ENCODE measurements around the gene CLEC16A. TPM values are rescaled to one million over a fixed set of nuclear protein-coding genes. Genes with fewer than 3 reads are reported as not detected.

The CLEC16A gene
- polyA plus RNA-seq, 1 experiment, result 11.9 TPM

- no peak overlapping the region for H3K4me3 ChIP-seq (ENCODE audit: low read depth, low read length)
- peaks cover 16% of the 10 kb centered on the region for H3K9me3 ChIP-seq (ENCODE audit: control insufficient read depth, insufficient read depth, low read length)
- H3K27me3 ChIP-seq (ENCODE audit: control insufficient read depth, insufficient read depth, low read length), result peaks cover 3% of the 10 kb centered on the region
- no peak for TF ChIP-seq CTCF (IDR thresholded peaks at IDR 0.05; ENCODE audit: low read depth, low read length)
- DNase-seq (ENCODE audit: low read depth, low spot score), result no peak
- ChIA-PET POLR2A (interaction anchor here (1.5 kb wide), 1 partner anchor 47 kb away, joined by 3 read pairs; the partner anchor contains the start of gene SOCS1), CTCF (interaction anchor here (1.7 kb wide), 1 partner anchor 8 kb away, joined by 3 read pairs; no protein-coding TSS in a partner anchor)
- no peak overlapping the region for H3K27ac ChIP-seq (ENCODE audit: low read depth, low read length)
Observed at GRCh38 chr16:11208916-11209665, 264.7 kb downstream of the CLEC16A start.

GRCh38 chr16:11210260-11210659 is 265.9 kb downstream of the CLEC16A start:
- DNase-seq (ENCODE audit: low read depth, low spot score), result no peak
- no peak for TF ChIP-seq CTCF (IDR thresholded peaks at IDR 0.05; ENCODE audit: low read depth, low read length)
- Histone ChIP-seq H3K9me3 (ENCODE audit: control insufficient read depth, insufficient read depth, low read length) (peaks cover 16% of the 10 kb centered on the region), H3K27me3 (ENCODE audit: control insufficient read depth, insufficient read depth, low read length) (peaks cover 3% of the 10 kb centered on the region), H3K4me3 (ENCODE audit: low read depth, low read length) (no peak overlapping the region), H3K27ac (ENCODE audit: low read depth, low read length) (no peak overlapping the region)
- ChIA-PET POLR2A (interaction anchor here (1.5 kb wide), 1 partner anchor 46 kb away, joined by 3 read pairs; the partner anchor contains the start of gene SOCS1), CTCF (no interaction called here)

GRCh38 chr16:11211061-11211976 is 267.0 kb downstream of the CLEC16A start:
- no peak overlapping the region for H3K27ac ChIP-seq (ENCODE audit: low read depth, low read length)
- POLR2A ChIA-PET, result no interaction called here
- DNase-seq (ENCODE audit: low read depth, low spot score), result no peak
- CTCF ChIA-PET, result no interaction called here
- peaks cover 22% of the 10 kb centered on the region for H3K9me3 ChIP-seq (ENCODE audit: control insufficient read depth, insufficient read depth, low read length)
- no peak for TF ChIP-seq CTCF (IDR thresholded peaks at IDR 0.05; ENCODE audit: low read depth, low read length)
- H3K4me3 ChIP-seq (ENCODE audit: low read depth, low read length), result no peak overlapping the region
- H3K27me3 ChIP-seq (ENCODE audit: control insufficient read depth, insufficient read depth, low read length), result peaks cover 3% of the 10 kb centered on the region

- TF ChIP-seq CTCF (IDR thresholded peaks at IDR 0.05; ENCODE audit: low read depth, low read length), result no peak
- ChIA-PET CTCF (no interaction called here), POLR2A (interaction anchor here (0.7 kb wide), 1 partner anchor 10 kb away, joined by 3 read pairs; no protein-coding TSS in a partner anchor)
- Histone ChIP-seq H3K27me3 (ENCODE audit: control insufficient read depth, insufficient read depth, low read length) (peaks cover 3% of the 10 kb centered on the region), H3K27ac (ENCODE audit: low read depth, low read length) (no peak overlapping the region), H3K4me3 (ENCODE audit: low read depth, low read length) (no peak overlapping the region), H3K9me3 (ENCODE audit: control insufficient read depth, insufficient read depth, low read length) (peaks cover 22% of the 10 kb centered on the region)
- DNase-seq (ENCODE audit: low read depth, low spot score), result no peak
Observed at GRCh38 chr16:11211977-11212797, 267.8 kb downstream of the CLEC16A start.
